Eye (tissue), 1 donor: Measurements from ENCODE around the gene CAMK2A.

Experiments
- DNase-seq: peaks from one replicate; pipeline ENCODE4 v3.0.0-alpha.2; 2015

Gene CAMK2A

DNA sequence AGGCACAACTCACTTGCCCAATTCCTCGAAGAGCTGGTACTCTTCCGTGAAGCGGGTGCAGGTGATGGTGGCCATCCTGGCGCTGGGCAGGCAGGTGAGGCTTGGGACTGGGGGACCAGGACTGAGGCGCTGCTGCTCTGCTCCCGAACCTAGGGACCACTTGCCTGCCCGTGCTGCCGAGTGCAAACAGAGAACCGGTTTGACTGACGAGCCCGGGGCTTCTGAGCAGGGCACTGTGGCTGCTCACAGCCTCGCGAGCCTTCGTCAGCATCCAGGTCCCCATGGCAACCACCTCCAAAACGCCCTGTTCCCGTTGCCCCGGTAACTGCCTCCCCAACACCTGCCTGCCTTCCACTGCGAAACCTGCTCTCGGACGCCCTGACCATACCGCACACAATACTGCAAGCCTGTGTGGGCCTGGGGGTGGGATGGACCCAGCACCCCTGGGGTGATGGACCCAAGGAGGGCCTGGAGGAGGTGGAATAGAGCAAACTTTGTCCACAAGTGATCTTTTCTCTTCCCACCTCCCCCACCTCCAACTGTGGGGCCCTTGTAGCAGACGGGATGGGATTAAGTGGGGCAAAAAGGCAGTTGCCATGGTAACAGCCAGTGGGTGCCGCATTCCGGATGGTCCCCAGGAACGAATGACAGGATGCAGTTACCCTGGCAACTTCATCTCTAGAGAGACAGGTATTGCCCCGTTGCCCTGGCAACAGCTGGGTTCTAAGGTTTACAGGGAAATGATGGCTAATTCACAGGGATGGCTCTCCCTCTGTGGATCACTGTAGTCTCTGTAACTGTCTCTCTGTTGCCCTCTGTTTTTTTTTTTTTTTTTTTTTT, at the start of gene CAMK2A:
CAMK2A (minus strand) TSS at position 223 of the 840 bp plus-strand sequence; CDS start at position 75, 148 bp downstream.
- DNase-seq = peak; percentile 78

DNA sequence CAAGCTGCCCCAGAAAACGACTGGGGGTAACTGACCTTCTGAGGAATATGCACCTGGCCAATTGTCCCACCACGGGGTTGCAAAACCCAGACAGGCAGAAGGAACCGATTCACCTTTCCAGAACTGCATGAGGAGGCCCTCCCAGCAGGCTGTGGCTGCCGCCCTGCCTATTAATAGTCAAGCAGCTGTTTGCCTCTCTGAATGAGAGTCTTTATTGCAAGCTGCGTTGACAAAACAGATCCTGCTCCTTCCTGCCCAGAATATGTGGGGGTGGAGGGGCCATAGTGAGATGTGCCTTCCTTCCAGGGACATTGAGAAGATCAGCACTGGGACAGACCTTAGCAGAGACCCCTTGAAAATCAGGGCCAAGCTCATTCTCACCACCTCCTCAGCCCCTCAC, 49.6 kb upstream of the CAMK2A start:
- DNase-seq = peak; percentile 28

DNA sequence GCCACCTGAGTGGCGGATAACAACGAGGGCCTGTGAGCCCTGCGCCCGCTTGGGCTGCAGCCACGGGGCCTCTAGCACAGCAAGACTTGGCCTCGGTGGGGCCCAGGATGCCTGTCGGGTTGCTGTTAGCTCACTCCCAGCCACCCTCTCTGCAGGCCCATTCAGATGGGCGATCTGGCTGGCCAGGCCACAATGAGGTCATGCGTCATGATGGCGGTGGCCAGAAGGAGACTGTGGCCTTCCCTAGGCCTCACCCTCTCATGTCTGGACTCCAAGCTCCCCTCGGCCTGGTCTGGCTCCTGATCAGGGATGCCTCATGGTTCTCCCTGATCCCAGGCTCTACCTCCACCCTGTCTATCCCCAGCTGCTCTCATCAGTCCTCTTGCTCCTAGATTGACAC, 49.0 kb upstream of the CAMK2A start:
- no peak for DNase-seq

DNA sequence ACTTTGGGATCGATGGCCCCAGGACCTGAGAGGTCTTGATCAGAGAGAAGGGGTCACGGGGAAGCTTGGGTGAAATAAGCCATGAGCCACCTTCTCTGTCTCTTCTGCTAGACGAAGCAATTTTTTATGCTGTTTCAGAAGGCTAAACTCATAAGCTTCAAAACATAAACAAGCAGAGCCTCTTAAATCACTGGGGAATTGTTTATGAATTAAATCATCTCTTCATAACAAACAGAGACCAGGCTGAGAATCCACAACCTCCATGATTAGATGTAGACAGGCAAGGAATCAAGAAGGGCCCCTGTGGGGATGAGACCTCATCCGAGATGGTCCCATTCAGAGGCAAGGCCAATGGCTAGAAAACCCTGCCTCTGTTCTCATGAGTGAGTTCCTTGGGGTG, 46.2 kb upstream of the CAMK2A start:
- DNase-seq = no peak

DNA sequence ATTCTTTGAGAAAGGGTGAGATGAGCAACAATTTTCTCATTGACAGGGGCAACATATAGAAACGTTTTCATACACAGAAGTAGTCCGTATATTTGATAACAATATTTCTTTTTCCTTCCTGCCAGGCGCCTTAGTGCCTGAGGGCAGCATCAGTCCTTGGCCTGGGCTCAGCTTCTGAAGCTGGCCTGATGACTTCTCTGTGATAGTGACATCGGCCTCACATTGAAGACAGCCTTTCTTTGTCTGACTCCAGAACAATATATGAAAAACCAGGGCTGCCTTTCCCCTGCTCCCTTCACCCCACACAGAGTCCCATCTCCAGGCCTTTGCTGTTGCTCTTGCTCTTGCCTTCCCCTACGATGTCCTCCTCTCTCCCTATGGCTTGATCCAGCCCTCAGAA, 43.8 kb upstream of the CAMK2A start:
- DNase-seq = no peak

DNA sequence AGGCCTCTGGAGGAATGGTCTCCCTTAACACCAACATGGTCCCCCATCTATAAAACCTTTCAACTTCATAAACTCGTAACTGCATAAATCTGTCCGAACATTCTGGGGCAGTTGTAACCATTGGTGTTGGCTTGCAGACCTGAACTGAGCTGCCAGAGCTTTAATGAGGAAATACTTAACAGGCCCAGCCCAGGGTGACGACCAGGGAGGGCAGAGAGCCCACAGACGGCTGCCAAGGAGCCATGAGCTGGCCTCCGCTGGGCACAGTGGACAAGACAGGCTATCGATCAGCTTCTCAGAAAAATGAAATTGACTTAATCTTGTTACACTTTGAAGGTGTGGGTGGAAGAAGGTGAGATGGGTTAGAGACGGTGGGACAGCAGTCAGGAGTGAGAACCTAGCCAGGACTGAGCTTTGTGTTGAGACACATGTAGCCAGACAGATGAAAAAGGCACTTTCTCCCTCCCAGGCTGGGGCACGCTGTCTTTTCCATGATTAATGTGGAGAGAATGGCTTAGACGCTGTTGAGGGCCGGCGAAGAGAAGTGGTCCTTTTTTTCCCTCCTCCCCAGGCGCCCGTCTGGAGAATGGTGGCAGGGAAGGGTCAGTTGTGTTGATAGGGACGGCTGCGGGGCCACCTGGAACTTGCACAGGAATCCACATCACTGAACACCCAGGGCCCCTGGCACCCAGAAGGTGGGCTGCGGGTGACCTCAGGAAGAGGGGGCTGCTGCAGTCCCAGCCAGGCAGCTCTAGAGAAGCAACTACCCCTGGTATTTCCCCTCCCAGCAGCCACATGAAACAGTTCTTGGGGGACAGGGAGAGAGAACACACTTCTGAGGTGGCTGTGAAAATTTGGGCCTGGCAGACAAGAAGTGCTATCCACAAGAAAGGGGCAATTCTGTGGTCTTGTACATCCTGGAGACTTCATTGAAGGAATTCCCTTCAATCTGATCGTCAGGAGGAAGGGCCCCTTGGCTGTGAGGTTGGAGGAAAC, 40.6 kb upstream of the CAMK2A start:
- DNase-seq = no peak

DNA sequence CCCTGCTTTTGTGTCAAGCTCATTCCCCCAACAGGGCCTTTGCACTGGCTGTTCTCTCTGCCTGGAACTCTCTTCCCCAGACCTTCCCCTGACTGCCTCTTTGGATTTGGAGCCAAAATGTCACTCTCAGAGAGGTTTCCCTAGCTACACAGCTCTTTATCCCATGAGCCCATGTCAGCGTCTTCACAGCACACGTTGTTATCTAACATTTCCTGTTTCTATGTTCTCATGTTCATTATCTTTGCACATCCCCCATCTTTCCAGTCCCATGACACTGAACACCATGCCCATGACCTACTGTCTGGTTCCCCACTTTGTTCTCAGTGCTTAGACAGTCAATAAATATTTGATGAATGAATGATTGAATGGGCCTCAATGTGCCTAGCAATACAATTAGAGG, 39.5 kb upstream of the CAMK2A start:
- DNase-seq = no peak

DNA sequence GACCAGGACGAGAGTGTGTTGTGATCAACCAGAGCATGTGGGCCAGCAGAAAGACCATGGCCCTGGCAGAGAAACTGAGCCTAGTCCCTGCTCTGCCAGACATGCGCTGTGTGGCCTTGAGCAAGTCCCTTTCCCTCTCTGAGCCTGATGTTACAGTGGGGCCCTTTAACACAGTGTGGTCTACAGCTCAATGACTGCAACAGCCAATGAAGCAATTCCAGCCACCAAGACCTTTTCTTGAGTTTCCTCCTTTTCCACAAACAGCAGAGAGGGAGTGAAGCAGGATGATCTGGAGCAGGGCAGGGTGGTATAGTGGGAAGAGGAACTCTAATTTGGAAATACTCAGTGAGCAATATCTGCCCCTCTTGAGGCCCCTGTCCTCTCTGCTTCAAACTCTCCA, 38.9 kb upstream of the CAMK2A start:
- DNase-seq = no peak

DNA sequence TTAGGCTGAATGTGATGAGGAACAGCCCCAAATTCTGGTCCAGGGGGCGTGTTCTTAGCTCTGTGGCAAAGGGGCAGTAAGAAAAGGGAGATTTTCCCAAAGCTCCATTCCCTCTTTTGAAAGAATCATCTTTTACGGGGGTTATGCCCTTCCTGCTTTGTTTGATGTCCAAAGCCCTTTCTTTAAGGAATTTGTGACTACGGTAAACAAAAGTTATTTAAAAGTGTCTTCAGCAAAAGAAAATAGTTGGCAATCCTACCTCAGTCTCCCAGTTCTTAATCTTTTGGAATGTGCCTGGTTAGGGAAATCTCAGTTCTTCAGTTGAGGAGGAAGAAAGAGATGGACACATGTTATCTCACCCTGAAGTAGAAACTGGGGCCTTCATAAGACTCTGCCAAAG, 37.6 kb upstream of the CAMK2A start:
- no peak for DNase-seq

DNA sequence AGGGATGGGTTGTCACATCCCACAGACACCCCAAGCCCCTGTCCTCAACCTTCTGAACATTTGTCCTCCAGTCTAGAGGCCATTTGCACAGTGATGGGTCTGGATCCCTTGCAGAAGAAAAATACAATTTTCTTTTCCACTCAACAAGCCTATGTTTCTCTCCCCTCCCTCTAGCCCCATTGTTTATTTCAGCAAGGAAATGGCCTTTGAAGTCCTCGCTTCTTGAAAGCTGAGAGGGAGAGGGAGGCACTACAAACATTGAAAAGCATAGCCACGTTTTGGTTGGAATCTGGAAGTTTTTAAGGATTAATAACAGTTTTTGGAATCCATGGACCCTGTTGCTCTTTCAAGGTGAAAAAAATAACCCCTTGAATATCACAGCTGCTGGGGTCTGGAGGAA, 37.1 kb upstream of the CAMK2A start:
- no peak for DNase-seq

DNA sequence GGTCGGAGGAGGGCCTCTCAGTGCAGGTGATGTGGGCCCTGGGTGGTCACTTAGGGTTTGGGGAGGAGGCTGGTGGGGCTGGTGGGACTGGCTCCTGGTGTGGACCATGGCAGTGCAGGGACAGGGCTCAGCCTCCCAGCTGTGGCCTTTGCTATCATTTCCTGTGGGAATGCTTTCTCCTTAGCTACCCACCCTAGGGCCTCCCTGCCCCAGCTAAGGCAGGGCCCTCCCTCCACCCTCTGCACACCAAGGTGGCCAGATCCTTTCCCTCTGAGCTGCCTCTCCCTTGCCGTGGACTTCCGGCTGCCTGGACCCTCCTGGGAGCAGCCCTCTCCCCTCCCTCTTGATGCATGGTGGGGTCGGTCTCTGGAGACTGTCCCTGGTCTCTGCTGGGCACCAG, 35.9 kb upstream of the CAMK2A start:
- DNase-seq = no peak

DNA sequence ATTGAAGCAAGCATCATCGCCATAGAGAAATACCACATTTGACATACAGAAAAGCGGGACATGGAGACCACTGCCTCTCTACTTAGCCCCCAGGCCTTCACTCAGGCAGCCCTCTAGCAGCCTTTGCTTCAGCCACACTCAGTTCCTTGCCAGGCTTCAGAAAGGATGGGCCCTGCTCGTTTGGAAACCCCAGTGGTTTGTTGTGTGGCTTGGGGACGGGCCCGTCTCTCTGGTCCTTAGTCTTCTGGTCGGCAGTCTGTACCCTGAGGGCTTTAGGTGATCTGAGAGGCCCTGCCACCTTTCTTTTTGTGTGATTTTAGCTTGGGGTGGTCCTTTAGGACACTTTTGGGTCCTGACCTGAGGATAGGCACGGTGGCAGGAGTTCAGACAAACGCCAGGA, 34.2 kb upstream of the CAMK2A start:
- no peak for DNase-seq

DNA sequence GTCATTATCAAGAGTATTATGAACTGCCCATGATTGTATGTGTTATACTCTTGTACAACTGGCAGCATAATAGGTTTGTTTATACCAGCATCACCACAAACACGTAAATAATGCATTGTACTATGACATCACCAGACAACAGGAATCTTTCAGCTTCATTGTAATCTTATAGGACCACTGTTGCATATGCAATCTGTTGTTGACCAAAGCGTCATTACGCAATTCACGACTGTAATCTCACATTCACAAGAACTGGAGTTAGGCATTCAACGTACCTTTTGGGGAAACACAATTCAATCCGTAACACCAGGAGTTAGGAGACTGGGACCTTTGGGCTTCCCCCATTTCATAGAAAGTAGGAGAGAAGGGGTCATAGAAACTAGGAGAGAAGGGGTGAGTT, 33.5 kb upstream of the CAMK2A start:
- DNase-seq = no peak

DNA sequence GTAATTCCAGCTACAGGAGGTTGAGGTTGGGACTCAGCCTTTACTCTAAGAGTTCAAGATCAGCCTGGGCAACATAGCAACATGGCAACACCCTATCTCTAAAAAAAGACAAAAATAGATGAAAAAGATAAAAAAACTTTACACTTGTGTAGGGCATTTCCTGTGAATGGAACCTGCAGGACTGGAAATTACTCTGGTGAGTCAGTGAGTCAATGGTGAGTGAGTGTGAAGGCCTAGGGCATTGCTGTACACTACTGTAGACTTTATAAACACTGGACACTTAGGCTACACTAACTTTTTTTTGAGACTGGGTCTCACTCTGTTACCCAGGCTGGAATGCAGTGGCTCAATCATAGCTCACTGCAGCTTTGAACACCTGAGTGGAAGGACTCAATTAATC, 32.6 kb upstream of the CAMK2A start:
- DNase-seq = no peak

DNA sequence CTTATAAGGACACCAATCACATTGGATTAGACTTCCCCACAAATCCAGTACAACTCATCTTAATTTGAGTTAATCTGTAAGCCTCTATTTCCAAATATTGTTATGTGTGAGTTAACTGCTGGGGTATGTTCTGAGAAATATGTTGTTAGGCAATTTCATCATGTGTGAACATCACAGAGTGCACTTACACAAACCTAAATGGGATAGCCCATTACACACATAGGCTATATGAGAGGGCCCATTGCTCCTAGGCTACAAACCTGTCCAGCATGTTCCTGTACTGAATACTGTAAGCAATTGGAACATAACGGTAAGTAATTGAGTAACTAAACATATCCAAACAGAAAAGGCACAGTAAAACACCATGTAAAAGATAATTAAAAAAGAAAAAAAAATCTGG, 32.2 kb upstream of the CAMK2A start:
- DNase-seq = no peak

DNA sequence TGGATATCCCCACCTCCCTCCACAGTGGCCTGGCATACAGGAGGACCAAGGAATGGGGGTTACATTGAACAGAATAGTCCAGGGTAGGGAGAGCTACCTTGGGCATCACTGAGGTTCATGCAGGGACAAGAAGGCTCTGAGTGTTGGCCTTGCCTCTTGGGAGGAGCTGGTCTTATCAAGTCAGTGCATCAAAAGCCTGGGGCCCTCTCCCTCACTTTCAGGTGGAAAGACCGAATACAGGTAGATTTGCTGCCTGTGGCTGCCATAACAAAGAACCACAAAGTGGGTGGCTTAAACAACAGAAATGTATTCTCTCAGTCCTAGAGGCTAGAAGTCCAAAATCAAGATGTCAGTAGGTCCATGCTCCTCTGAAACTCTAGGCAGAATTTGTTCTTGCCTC, 31.6 kb upstream of the CAMK2A start:
- no peak for DNase-seq

DNA sequence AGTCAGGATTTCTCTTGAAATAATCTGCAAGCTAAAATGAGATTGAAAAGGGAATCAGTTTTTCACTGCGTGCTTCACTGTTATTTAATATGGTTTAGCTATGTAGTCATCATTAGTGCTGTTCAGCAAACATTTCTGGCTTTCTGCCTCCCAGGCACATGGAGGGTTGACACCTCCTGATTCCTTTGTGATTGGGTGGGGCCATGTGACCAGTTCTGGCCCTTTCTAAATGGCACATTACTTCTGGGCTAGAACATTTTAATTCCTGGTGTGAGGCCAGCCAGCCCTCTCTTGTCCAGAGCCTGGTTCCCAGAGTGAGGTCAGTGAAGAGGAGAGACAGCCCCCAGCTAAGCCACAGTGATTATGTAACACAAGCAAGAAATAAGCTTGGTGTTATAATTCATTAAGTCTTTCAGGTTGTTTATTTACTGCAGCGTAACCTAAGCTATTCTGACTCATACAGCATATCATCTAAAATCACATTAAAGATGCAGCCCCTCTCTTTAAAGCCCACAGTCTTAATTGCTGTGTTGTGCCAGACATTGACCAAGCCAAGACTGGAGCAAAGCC, 30.6 kb upstream of the CAMK2A start:
- DNase-seq = peak; percentile 75

DNA sequence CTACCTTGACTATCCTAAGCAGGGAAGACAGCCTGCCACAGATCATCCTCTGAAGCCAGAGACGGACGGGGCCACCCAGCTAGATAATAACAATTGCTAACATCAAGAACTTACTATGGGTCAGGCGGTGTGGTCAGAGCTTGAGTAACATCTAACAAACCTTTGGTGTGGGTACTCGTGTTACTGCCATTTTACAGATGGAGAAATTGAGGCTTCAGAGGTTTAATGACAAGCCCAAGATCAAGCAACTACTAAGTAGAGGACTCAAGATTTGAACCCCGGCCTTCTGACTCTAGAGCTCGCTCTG, 29.9 kb upstream of the CAMK2A start:
- no peak for DNase-seq

DNA sequence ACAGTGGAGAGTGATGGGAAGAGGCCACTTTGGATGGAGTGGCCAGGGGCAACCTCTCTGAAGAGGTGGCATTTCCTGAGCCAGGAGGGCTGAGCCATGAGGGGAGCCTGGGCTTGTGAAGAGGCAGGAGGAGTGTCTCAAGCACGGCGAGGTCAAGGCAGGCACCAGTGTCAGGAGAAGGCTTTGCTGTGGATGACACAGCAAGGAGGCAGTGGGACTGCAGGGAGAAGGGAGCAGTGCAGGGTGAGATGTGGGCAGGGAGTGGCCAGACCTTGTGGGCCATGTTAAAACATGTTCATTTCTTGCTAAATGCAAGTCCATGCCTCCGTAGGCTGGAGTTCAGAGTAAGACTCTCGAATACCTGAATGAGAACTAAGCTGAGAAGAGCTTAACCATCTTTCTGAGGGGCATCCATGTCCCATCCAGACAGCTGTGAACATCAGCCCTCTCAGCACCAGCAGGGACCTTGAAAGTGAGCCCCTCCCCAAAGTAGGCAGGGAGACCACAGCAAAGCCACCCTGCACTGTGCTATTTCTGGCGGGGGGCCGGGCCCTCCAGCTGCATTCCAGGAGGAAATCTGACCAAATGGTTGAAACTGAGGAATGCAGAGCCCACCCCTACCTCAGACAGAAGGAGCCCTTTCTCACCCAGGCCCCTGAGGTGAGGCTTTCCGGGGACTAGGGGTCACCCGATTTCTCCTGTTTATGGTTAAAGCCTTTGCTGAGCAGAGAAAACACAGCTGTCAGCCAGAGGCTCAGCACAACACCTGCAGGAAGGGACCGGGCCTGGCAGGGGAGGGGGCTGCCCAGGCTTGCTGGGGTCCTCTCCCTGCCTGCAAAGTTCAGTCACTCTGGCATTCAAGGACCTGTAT, 29.3 kb upstream of the CAMK2A start:
- no peak for DNase-seq

DNA sequence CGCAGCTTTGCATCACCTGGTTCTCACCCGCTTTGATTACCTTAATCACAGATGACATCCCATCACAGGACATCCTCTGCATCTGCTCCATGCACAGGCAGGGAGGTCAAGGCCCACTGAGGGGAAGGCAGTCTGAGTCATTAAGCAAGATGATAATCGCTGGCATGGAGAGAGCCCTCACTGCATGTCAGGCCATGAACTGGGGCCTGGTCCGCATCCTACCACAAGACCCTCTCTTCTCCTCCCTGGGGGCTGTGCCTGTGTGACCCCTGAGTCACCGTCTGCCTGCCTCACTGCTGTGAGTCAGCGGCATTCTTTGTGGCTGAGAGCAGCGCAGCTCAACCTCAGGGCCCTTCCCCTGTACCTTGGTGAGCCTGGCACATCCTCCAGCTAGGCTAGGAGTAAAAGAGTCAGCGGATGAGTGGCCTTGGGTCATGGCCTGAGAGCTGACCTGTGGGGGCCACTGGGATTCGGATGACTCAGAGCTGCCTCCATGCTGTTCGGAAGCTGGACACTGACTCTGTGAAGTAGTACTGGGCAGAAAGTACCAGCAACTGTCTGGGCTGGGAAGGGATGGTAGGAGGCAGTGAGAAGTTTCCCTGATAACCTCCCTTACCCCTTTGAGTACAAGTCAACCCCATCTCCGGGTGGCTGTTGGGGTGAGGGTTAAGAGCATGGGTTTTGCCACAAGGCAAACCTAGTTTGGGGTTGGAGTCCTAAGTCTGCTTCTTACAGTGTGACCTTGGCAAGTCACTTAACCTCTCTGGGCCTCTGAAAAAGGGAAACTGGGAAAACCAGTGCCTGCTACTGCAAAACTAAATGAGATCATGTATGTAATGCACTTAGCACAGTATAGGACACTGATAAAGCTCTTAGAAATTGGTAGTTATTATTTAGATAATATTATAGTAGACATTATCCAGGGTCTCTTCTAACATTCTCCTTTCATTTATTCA, 27.8 kb upstream of the CAMK2A start:
- DNase-seq = peak; percentile 68

DNA sequence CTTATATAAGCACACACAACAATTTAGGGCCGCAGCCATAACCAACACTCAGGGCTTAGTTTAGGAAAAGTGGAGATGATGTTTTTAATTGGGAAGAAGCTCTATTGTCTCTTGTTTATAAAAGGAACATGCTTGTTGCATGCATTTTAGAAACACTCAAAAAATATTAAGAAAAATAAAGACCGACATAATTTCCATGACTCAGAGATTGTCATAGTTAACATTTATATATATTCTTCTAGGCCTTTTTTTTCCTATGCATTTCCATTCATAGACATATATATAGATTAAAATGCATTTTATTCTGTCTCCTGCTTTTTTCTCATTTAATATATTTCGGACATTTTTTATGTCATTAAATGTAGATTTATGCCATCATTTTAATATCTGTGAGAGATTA, 26.7 kb upstream of the CAMK2A start:
- DNase-seq = no peak

DNA sequence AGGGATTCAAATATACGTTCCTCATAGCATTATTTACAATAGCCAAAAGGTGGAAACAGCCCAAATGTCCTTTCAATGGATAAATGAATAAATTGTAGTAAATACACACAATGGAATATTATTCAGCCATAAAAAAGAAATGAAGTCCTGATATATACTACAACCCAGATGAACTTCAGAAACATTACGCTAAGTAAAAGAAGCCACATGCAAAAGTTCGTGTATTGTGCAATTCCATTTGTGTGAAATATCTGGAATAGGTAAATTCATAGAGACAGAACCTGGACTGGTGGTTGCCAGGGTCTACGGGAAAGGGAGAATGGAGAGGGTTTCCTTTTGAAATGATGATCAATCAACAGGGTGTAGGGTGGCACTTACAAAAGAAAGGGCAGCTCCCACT, 25.7 kb upstream of the CAMK2A start:
- DNase-seq = no peak
